ENCODE measurements around the gene ALKAL2.
"Not testable (repeated sequence)": the region's sequence is repeated elsewhere in the genome, so short reads cannot be mapped to it uniquely, and the experiment has no call there.

Gene ALKAL2, protein sequence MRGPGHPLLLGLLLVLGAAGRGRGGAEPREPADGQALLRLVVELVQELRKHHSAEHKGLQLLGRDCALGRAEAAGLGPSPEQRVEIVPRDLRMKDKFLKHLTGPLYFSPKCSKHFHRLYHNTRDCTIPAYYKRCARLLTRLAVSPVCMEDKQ

DNA sequence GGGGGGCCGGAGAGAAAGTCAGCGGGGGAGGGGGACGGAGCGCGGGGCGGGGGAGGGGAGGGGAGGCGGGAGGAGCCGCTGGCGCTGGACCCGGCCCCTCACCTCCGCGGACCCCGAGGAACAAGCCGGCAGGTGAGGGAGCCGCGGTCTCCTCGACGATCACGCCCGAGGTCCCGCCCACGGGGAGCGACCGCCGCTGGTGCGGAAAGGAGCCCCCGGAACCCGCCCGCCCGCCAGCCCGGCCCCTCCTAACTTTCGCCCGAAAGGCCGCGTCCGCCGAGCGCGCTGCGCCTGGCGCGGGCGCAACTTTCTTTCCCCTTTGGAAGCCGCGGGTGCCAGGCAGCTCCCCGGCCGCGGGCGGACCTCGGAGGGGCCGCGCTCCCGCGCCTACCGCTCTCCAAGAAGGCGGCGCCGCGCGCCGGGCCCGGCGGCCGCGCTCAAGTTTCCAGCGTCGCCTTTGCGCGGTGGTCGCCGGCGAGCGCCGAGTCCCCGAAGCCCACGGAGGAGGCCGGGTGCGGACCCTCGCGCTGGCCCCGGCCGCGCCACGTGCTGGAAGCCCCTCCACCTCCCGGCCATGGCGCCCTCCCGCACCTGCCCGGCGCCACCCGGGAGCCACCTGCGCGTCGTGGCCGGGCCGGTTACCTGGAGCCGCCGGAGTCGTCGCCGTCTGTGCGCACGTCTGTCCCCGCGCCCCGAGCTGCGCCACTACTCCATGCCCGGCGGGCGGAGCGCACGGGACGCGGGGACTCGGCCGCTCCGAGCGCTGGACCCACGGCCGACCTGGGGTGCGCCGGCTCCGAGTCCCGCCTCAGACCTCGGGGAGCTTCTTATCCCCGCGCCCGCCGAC lies at the start of gene ALKAL2:
Gene ALKAL2 (minus strand): TSS at position 181 of the 847 bp plus-strand sequence. CDS start 256 bp downstream, outside the sequence.
- DNase-seq, result no peak

DNA sequence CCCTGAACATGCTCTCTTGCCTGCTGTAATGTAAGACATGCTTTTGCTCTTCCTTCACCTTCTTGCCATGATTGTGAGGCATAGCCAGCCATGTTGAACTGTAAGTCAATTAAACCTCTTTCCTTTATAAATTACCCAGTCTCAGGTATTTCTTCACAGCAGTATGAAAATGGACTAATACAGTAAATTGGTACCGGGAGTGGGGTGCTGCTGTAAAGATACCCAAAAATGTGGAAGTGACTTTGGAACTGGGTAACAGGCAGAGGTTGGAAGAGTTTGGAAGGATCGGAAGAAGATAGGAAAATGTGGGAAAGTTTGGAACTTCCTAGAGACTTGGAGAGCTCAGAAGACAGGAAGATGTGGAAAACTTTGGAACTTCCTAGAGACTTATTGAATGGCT lies 49.1 kb upstream of the ALKAL2 start:
- not testable (repeated sequence) for DNase-seq

DNA sequence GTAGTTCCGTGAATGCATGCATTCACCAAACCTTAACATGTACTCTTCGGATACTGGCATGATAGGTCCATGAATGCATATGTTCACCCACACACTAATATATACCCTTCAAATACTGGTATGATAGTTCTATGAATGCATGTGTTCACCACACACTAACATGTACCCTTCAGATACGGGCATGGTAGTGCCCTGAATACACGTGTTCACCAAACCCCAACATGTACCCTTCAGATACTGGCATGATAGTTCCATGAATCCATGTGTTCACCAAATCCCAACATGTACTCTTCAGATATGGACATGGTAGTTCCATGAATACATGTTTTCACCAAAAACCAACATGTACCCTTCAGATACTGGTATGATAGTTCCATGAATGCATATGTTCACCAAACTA lies 48.5 kb upstream of the ALKAL2 start:
- DNase-seq, result no peak

DNA sequence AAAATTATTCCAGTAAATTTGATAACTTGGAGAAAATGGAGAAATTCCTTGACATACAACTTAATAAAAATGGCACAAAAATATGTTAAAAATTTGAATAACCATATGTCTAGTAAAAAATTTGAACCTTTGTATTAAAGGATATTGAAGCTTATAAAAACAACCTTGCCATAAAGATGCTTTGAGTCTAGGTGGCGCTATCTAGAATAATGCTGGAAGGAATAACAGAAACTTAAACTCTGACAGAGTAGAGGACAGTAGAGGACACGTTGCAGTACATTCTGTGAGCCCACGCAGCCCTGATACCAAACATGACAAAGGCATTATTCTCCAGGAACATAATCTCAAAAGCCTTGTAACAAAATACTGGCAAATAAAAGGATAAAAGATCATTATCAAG lies 44.7 kb upstream of the ALKAL2 start:
- no peak for DNase-seq

DNA sequence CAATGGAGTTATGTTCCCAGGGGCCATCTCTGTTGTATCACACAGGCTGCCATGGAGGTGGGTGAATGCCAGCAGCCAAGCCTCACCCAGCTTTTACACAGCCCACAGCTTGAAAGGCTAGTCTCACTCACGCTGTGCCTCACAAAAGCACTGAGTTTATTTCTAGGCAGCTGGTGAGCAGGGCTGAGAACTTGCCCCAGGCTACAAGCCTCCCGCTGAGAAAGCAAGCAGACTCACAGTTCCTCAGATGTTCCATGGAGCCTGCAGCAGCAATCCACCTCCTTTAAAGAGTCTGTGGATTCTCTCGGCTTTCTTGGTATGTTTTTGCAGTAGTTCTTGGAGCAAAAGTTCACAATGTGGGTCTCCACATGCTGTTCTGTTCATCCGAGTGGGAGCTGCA lies 40.9 kb upstream of the ALKAL2 start:
- DNase-seq, result no peak

DNA sequence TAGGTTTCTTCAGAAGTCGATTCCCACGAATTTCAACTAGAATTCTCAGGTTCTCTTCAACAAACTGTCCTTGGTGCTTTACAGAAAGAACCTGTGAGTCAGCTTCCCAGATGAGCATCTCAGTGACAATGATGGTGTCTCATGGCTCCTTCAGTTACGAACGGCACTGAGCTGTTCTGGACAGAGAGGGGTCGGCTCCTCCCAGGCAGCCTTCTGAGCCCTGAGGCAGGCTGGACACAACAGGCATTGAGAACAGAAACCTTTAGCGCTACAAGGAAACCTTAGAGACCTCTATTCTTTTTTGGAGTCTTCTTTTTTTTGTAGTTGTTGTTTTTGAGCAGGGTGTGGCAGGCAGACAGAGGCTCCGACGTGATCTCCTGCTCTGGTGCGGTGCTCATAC lies 35.1 kb upstream of the ALKAL2 start:
- DNase-seq, result no peak

DNA sequence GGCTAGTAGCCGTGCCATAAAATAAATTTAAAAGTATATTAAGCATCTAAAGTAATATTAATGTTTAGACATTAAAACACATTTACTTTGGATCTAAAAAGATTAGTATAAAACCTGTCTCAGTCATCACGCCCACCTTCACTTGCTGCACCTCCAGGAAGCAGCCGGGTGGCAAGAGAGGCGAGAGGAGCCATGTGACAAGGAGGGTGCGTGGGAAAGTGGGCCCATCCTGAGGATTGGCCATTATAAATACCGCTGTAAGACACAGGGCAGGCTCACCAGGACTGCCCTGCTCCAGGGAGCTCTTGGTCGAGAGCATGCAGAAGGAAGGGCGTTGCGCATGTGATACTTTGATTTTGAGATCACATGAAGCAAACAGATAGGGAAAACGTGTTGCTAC lies 34.4 kb upstream of the ALKAL2 start:
- DNase-seq, result no peak

DNA sequence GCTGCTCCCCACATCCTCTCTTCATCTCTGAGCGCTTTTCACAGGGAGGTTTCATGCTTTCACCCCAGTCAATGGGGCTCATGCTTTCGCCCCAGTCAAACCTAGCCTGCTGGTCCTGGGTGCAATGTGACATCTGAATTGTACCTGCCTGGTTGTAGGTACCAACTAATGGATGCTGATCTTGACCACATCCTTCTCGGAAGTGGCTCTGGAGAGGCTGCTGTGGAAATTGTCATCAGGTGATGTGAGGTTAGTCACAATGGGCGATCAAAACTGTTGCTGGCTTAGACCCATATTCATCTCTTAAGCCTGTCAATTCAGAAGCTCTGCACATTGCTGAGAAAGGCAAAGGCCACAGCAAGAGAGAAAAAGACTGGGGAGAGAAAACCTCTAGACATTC lies 32.7 kb upstream of the ALKAL2 start:
- no peak for DNase-seq

DNA sequence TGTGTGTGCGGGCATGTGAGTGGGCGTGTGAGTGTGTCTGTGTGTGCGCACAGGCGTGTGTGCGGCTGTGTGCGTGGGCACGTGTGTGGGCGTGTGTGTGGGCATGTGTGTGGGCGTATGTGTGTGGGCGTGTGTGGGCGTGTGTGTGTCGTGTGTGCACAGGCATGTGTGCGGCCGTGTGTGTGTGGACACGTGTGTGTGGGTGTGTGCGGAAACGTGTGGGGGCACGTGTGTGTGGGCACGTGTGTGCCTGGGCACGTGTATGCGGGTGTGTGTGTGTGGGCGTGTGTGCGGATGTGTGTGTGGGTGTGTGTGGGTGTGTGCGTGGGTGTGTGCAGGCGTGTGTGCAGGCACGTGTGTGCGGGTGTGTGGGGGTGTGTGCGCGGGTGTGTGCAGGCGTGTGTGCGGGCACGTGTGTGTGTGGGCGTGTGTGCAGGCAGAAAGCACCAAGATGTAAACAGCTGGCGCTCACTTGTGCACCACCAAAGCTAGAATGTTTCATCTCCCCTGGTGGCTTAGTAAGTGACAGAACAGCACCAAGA lies 31.2 kb upstream of the ALKAL2 start:
- DNase-seq, result no peak

DNA sequence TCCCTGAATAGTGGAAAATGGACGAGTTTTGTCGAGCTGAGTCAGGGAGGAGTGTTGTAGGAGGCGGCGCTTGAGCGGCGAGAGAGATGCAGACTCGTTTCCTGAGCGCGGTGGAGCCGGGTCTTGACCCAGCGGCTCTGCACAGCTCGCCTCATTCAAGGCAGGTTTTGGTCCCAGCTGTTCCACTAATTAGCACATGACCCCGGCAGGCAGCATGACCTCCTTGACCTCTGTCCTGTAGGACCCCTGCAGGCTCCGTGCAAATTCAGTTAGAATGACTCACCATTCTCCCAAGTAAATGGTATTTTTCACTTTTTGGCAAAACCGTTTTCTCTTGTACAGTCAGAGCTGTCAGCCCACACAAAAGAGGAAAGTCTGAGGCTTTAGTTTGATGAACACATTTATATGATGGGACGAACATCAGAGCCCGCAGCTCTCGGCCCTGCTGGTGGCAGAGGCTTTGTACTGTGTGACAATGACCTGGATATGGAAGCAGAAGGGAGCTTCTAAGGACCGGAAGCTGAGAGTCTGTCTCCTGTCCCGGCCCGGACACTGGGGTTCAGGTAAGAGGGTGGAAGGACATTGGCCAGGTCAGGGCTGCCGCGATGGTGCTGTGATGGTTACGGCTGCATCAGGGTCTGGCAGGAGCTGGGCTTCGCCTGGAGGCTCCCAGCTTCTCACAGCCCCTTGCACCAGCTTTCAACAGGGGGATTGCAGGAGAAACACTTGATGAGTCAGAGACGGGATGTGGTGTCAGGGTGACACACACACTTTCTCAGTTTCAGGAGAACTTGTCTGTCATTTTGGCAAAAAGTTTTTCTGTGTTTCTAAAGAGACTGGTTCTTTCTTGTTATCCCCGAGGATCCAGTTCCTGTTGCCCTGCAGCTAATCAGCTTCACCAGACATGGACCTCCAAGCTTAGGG lies 29.9 kb upstream of the ALKAL2 start:
- DNase-seq, result no peak

DNA sequence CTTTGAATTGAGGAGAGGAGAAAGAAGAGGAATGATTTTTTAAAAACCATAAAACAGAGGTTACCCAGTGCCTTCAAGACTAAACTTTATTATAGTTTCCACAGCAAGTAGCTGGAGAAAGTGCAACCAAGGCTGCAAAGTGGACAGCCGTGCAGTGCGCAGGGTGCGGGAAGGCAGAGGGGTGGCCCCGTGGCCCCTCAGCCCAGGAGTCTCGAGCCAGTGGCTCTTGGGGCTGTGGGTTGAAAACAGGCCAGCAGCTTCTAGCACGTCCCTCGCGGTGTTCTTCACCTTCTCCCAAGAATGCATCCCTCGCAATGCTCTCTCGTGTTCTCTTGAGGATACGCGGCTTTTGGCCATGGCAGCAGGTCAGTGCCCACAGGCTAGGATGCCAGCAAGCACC lies 28.5 kb upstream of the ALKAL2 start:
- DNase-seq, result no peak

DNA sequence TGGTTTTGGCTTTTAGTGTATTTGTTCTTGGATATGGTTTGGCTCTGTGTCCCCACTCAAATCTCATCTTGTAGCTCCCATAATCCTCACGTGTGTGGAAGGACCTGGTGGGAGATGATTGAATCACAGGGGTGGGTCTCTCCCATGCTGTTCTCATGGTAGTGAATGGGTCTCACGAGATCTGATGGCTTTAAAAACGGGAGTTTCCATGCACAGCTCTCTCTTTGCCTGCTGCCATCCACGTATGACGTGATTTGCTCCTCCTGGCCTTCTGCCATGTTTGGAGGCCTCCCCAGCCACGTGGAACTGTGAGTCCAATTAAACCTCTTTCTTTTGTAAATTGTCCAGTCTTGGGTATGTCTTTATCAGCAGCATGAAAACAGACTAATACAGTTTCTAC lies 28.0 kb upstream of the ALKAL2 start:
- not testable (repeated sequence) for DNase-seq

DNA sequence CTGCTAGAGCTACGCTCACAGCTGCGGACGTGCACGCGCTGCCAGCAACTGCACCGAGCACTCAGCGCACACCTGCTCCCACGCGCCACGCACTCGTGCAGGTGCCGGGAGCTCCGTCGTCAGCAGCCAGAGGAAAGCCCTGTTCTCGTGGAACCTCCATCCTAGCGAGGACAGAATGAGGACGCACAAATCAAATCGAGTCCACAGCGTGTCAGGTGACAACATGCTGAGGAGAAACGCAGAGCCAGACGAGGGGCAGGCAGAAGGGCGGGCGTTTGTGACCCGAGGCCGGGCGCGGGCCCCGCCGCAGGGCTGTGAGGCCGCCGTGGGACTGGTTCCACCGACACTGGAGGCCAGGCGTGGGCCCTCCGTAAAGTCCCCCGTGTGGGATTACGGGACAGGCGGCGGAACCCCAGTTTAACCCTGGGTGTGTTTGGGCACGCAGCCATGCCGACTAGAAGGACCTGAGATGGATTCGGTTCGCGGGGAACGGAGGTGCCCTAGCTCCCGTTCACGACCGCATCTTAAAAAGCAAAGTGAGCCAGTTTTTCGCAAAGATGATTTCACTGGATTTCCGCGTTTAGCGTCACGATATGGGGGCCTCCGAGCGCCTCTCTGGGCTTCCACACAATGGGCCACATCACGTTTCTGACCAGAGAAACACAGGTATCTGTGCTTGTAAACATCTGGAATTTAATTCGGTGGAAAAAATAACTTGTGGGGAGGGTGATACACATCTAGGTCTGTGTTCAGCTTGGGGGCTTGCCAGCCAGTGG lies 26.9 kb upstream of the ALKAL2 start:
- DNase-seq, result no peak

DNA sequence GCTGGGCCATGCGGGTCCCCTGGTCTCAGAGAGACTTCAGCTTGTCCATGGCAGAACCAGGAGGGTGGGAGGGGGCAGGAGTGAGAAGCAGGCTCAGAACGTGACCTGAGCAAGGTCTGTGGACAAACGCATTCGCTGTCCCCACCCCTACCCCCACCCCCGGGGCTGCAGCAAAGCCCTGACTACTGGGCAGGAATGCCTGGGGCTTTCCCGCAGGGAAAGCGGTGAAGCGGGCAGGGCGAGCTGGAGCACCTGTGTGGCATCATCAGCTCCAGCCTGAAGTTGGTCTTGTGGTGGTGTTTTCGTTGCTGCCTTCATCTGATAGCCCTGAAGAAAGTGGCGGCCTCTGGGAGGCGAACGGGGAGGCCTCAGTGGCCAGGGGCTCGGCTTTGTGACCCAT lies 26.1 kb upstream of the ALKAL2 start:
- DNase-seq, result no peak

DNA sequence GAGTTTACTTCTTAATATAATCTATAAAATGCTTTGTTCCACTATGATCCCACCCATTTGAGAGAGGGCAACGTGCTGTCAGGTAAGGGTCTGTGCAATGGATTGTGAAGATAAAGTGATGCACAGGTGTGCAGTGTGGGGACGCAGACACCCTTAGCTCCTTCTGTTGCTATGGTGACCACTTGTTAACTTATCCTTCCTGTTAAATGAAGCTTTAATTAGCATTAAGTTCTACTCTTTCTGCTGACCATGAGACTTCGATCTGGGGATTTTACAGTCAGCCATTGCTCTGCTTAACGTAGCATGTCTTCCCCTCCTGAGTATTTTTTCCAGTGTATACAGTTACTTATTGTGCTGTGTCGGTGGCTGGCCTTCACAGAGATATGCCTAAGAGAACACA lies 23.1 kb upstream of the ALKAL2 start:
- DNase-seq, result no peak

DNA sequence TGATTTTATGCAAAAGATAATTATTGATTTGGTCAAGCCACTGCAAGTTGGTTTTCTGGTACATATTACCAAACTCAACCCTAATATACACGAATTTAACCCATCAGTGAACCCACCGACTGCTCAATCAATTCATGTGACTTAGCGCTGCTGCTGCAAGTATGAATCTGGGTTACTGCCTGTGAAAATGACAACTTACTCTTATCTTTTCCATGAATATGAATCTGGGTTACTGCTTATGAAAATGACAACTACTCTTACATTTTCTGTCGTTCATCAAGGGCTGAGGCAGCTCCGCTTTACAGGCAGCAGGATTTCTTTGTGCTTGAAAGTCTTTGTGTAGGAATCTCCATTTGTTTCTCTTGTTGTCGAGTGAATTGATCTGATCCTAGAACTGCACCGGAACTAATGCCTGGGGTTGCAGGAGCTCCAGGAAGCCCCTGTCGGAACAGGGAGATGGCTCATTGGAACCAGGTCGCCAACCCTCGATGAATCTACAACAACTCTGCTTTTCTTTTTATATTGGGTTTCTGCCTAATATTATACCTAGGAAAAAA lies 22.1 kb upstream of the ALKAL2 start:
- DNase-seq, result no peak

DNA sequence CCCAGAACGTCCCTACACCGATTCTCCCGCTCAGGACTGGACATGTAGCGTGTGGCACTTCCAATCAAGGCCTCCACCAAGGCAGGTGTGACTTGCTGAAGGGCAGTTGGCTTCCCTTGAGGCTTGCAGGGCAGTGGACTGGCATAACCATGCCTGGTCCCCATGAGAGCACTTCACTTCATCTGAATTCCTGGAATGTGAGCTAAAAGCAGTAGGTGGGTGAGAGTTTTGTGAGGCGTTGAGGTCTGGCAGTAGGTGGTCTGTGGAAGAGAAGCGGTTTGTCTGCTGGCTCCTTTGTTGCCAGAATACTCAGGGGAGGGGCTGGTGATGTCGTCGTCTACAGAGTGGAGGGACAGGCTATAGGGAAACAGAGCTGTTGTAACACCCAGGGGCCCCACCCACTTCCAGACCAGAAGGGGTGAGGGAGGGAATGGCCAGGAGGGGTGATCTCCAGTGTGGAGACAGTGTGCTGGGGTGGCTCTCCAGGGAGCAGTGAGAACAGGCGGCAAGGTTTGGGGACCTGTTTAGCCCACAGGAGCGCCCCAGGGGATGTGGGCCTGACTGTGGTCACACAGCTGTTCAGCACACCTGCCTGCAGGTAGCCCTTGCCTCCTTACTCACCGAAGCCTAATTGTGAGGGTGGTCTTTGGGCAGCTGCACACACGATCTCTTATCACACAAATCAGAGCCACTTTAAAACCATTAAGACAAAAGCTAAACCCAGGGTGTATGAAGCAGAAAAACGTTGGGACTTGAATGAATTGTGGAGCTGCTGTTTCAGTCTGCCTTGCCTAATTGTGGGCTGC lies 21.5 kb upstream of the ALKAL2 start:
- no peak for DNase-seq

DNA sequence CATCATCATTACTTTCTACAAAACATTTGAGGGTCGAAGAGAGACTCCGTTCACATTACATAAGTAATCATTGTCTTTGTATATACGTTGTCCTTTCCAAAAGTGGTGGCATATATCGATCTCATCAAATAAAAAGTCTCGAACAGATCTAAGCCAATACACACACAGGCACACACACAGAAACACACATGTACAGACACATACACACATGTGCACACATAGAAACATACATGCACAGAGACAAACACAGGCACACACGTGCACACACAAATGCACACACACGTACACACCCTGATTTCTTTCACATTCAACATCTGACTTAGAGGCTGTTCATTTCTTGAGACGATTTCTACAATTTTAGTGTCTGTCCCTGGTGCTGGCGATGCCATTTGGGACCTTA lies 17.5 kb upstream of the ALKAL2 start:
- no peak for DNase-seq

DNA sequence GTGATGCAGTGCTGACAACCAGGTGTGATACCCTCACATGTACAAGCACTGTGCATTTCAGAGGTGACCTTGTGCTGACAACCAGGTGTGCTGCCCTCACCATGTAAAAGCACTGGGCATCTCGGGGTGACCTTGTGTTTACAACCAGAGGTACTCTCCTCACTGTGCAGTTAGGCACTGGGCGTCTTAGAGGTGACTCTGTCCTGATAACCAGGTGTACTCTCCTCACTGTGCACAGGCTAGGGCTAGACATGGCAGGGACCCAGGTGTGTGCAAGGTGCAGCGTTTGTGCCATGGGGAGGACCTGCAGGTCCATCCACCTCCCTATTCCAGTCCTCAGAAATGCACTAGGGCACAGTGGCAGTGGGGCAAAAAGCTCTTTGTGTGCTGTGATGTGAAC lies 8.5 kb upstream of the ALKAL2 start:
- no peak for DNase-seq

DNA sequence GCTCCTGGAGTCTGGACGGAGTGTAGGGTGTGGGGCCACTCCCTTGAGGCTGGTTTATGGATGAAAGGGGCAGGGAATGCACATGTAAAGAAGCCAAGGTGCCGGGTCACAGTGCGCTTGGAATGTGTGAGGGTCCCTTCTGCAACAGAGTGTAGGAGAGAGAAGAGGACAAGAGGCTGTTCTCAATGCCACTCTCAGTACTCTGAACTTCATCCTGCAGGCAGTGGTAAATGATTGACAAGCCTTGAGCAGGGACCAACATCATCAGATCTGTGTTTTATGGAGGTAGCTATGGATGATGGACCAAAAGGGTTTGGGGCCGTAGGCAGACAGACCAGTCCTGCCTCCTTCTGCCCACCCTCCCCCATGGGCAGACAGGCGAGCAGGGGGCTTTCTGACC lies 7.2 kb upstream of the ALKAL2 start:
- no peak for DNase-seq

DNA sequence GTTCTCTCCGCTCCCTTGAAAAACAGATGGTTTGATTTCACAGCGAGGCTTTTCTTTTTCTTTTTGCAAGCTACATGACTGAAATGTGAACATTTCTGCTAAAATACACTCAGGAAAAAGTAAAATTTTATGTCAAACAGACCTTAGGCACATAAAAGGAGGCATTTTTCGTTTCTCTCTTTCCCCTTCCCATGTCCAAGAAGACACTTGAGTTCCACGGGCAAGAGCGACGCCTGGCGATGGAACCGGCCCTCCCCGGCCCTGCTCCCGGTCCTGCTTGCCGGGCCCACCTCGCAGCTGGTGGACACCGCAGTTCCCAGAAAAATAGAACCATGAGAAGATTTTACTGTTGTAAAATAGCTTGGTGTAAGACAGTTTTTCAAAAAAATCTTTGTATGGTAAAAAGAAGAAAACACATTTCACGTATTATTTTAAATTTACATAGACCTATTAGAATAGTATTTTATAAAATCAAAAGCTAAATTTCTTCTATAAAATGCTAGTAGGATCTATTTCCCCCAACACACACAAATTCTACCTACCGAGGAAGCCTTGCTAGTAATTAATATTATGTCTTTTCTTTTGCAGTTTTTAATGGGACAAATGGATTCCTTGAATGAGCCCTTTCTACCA lies 2.3 kb upstream of the ALKAL2 start:
- DNase-seq, result peak; percentile 14 to 57

Measured in NCI-H446 (cell line).